HepG2 (cell line): Measurements from ENCODE around the gene ZNF20. TPM values are rescaled to one million over a fixed set of nuclear protein-coding genes. Genes with fewer than 3 reads are reported as not detected.

Experiments used
- CC2D1A ChIP-seq: sonication (generic); formaldehyde crosslinking; IDR thresholded peaks from 2 replicates; pipeline ENCODE4 v1.8.1; 2023; ENCODE audit warnings: mild to moderate bottlenecking, missing genetic modification reagents
- GABPB1 ChIP-seq: IDR thresholded peaks from 2 replicates; pipeline ENCODE4 v1.6.1; 2016; ENCODE audit warnings: mild to moderate bottlenecking, missing genetic modification reagents, moderate library complexity, missing compliant biosample characterization
- HOXA5 ChIP-seq: sonication (generic); formaldehyde crosslinking; IDR thresholded peaks from 2 replicates; pipeline ENCODE4 v1.4.0; 2020; ENCODE audit warnings: missing genetic modification reagents
- KDM3A ChIP-seq: IDR thresholded peaks from 2 replicates; pipeline ENCODE4 v1.6.1; 2018; ENCODE audit warnings: low read depth, missing compliant biosample characterization
- MTERF4 ChIP-seq: sonication (generic); formaldehyde crosslinking; IDR thresholded peaks from 2 replicates; pipeline ENCODE4 v1.8.0; 2023; ENCODE audit warnings: mild to moderate bottlenecking, missing genetic modification reagents
- NAIF1 ChIP-seq: sonication (generic); formaldehyde crosslinking; IDR thresholded peaks from 2 replicates; pipeline ENCODE4 v1.5.0; 2020; ENCODE audit warnings: mild to moderate bottlenecking, missing genetic modification reagents, borderline replicate concordance
- NFKB2 ChIP-seq: sonication (generic); formaldehyde crosslinking; IDR thresholded peaks from 2 replicates; pipeline ENCODE4 v1.4.0; 2020; ENCODE audit warnings: missing genetic modification reagents, borderline replicate concordance
- NFYB ChIP-seq: sonication (generic); formaldehyde crosslinking; IDR thresholded peaks from 2 replicates; pipeline ENCODE4 v1.4.0; 2020; ENCODE audit warnings: missing genetic modification reagents
- POLR2AphosphoS5 ChIP-seq: IDR thresholded peaks from 2 replicates; pipeline ENCODE4 v1.6.1; 2012; ENCODE audit warnings: low read depth, low read length
- RARA ChIP-seq: IDR thresholded peaks from 2 replicates; pipeline ENCODE4 v1.6.1; 2016; ENCODE audit warnings: missing genetic modification reagents, missing compliant biosample characterization
- RFXAP ChIP-seq: sonication (generic); formaldehyde crosslinking; IDR thresholded peaks from 2 replicates; pipeline ENCODE4 v1.4.0; 2020; ENCODE audit warnings: missing genetic modification reagents, borderline replicate concordance
- RXRA ChIP-seq: sonication (generic); formaldehyde crosslinking; IDR thresholded peaks from 2 replicates; pipeline ENCODE4 v1.5.1; 2020; ENCODE audit warnings: missing genetic modification reagents
- SAFB2 ChIP-seq: sonication (generic); formaldehyde crosslinking; IDR thresholded peaks from 2 replicates; pipeline ENCODE4 v1.5.1; 2020; ENCODE audit warnings: missing genetic modification reagents, low read depth, mild to moderate bottlenecking, borderline replicate concordance
- SOX6 ChIP-seq, 2 experiments: fragments of 450-650 bp in 1 of 2; sonication (generic) in 1 of 2; formaldehyde crosslinking in 1 of 2; IDR thresholded peaks; 2 replicates each; pipeline versions ENCODE4 v1.4.0 to v1.6.1; 2017 to 2020; ENCODE audit warnings: antibody characterized with exemption in 1 of 2, mild to moderate bottlenecking in 1 of 2, missing genetic modification reagents in 1 of 2
- THAP9 ChIP-seq: sonication (generic); formaldehyde crosslinking; IDR thresholded peaks from 2 replicates; pipeline ENCODE4; 2020; ENCODE audit warnings: missing genetic modification reagents, mild to moderate bottlenecking, borderline replicate concordance
- ZNF230 ChIP-seq: sonication (generic); formaldehyde crosslinking; IDR thresholded peaks from 2 replicates; pipeline ENCODE4 v1.4.0; 2020; ENCODE audit warnings: mild to moderate bottlenecking, missing genetic modification reagents
- ZNF558 ChIP-seq: sonication (generic); formaldehyde crosslinking; IDR thresholded peaks from 2 replicates; pipeline ENCODE4 v1.9.0; 2022; ENCODE audit warnings: mild to moderate bottlenecking, missing genetic modification reagents, borderline replicate concordance
- ZNF687 ChIP-seq: sonication (generic); formaldehyde crosslinking; IDR thresholded peaks from 2 replicates; pipeline ENCODE4 v1.5.1; 2020; ENCODE audit warnings: mild to moderate bottlenecking, missing genetic modification reagents, moderate library complexity
- polyA plus RNA-seq, 8 experiments: library from polyadenylated mRNA; depleted of rRNA in 3 of 8; stranded (reverse) in 7 of 8; unstranded in 1 of 8; fragments of >200 nt; fragmentation: Illumina TruSeq in 4 of 8; extraction: Trizol in 4 of 8; gene quantifications; 2 replicates each; pipeline versions ENCODE4 v1.2.1 to v1.2.3, GENCODE V29; 2011 to 2016; ENCODE audit warnings: low read depth in 4 of 8, missing spikeins in 1 of 8, mixed read lengths in 1 of 8; ENCODE audit not compliant: insufficient read depth in 1 of 8
- total RNA-seq, 5 experiments: library from RNA; depleted of rRNA; stranded (reverse); fragments of >200 nt; fragmentation: Illumina TruSeq; extraction: Trizol; gene quantifications; 2 replicates each; pipeline ENCODE4 v1.2.3, GENCODE V29; 2016; ENCODE audit warnings: low read depth in 1 of 5
- TF ChIP-seq, protein P1 (sequence below): sonication (generic); formaldehyde crosslinking; IDR thresholded peaks from 2 replicates; pipeline ENCODE4 v1.5.0; 2020; ENCODE audit warnings: missing genetic modification reagents

The ZNF20 gene
- total and polyA plus RNA-seq, 2 of the 13 experiments (the other 11 are each of a cell fraction or from before 2014, with no cell fraction given) = 1.6 to 8.0 TPM

DNA sequence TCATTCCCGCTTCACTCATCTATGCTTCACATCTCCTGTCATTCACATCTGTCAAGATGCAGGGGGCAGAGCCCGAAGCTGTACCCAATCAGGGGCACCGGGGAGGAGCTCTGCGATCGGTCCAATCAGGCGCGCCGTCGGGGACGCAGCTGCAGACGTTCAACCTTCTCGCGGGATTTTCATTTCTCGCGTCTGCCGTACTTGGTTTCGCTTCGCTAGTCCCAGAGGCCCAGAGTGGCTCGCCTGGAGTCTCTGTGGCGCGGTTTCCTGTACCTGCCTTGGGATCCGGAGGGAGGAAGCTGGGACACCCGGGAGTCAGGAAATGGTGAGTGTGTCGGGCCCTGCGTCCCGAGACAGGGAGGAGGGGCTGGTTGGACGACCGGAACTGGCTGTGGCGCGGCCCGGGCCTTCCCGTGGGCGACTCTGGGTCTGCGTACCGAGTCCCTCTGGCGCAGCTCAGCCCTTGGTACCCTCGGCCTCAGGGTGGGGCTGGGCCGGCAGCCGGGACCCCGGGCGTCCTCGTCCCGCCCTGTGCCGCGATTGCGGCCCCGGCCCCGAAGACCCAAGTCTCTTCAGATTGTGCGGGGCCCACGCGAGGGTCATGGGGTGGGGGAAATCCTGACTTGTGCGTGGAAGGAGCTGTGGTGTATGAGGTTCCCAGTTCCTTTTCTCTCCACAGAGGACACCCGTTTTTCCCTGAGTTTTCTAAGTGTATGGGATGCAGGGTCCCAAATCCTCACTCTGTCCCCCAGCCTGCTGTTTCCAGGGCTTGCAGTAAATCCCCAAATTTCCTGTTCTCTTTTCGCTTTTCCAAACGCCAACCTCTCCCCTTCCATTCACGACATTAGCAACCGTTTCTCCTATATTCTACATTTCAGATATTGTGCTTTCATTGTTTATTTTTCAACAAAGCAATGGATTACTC lies 23.0 kb upstream of the ZNF20 start, which contains the start of gene ZNF136 (continued):
- 0 out of 2 replicates have a peak, but pooled peaks have one; percentile 67 for TF ChIP-seq SAFB2 (CRISPR knock-in tag)
- peak; percentile 87 for TF ChIP-seq GABPB1 (CRISPR knock-in tag)
- peak; percentile 85 for TF ChIP-seq NFYB (CRISPR knock-in tag)
- no peak; the same call in 1 of the 2 replicates for TF ChIP-seq MTERF4
- TF ChIP-seq ZNF230 = peak; percentile 84; the same call in 1 of the 2 replicates
- no peak for TF ChIP-seq SOX6 (IDR thresholded peaks at IDR 0.05)
- TF ChIP-seq SOX6 (CRISPR knock-in tag; IDR thresholded peaks at IDR 0.05) = no peak
- TF ChIP-seq CC2D1A (CRISPR knock-in tag) = no peak
- peak; percentile 59; the same call in 1 of the 2 replicates for TF ChIP-seq RFXAP
- TF ChIP-seq, protein P1, sequence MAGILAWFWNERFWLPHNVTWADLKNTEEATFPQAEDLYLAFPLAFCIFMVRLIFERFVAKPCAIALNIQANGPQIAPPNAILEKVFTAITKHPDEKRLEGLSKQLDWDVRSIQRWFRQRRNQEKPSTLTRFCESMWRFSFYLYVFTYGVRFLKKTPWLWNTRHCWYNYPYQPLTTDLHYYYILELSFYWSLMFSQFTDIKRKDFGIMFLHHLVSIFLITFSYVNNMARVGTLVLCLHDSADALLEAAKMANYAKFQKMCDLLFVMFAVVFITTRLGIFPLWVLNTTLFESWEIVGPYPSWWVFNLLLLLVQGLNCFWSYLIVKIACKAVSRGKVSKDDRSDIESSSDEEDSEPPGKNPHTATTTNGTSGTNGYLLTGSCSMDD (CRISPR knock-in tag) = no peak; the same call in 1 of the 2 replicates
- TF ChIP-seq POLR2AphosphoS5 = peak; percentile 86
- TF ChIP-seq THAP9 (CRISPR knock-in tag) = peak; percentile 65; the same call in 1 of the 2 replicates
- peak; percentile 81 for TF ChIP-seq ZNF687 (CRISPR knock-in tag)
- TF ChIP-seq NAIF1 (CRISPR knock-in tag) = peak; percentile 44; the same call in 1 of the 2 replicates
- TF ChIP-seq RARA (CRISPR knock-in tag) = no peak; the same call in 1 of the 2 replicates
- peak; percentile 32; the same call in 1 of the 2 replicates for TF ChIP-seq RXRA (CRISPR knock-in tag)
- TF ChIP-seq KDM3A = peak; percentile 76; the same call in 1 of the 2 replicates
- peak; percentile 93; the same call in 1 of the 2 replicates for TF ChIP-seq NFKB2 (CRISPR knock-in tag)
- peak; percentile 63; the same call in 1 of the 2 replicates for TF ChIP-seq HOXA5 (CRISPR knock-in tag)
- 0 out of 2 replicates have a peak, but pooled peaks have one; percentile 27 for TF ChIP-seq ZNF558
